HFFc6 (cell line): ENCODE data around the gene TRMT44. TPM values are rescaled to one million over a fixed set of nuclear protein-coding genes. Genes with fewer than 3 reads are reported as not detected.
A peak's percentile ranks its signal among the peaks of the same experiment; 100 is the strongest.

Source experiments
- DNase-seq: peaks from one replicate; pipeline ENCODE4 v3.0.0-alpha.2; 2018
- H3K27ac Mint-ChIP-seq: 2 replicates; pipeline ENCODE4 v1.8.0; 2020; ENCODE audit warnings: mild to moderate bottlenecking, mixed read lengths
- H3K27me3 Mint-ChIP-seq: 2 replicates; pipeline ENCODE4 v1.8.0; 2021; ENCODE audit warnings: mild to moderate bottlenecking, moderate library complexity, mixed read lengths; ENCODE audit not compliant: insufficient read depth
- H3K36me3 Mint-ChIP-seq: 2 replicates; pipeline ENCODE4 v1.8.0; 2021; ENCODE audit warnings: low read depth, mixed read lengths
- H3K4me1 Mint-ChIP-seq: 2 replicates; pipeline ENCODE4 v1.8.0; 2020; ENCODE audit warnings: low read depth, mixed read lengths
- H3K4me3 Mint-ChIP-seq: 2 replicates; pipeline ENCODE4 v1.8.0; 2020; ENCODE audit warnings: mild to moderate bottlenecking, moderate library complexity, mixed read lengths
- H3K9me3 Mint-ChIP-seq: 2 replicates; pipeline ENCODE4 v1.8.0; 2020; ENCODE audit warnings: mild to moderate bottlenecking, mixed read lengths
- CTCF ChIP-seq: fragments of 200-600 bp; sonication (generic); IDR thresholded peaks from 2 replicates; pipeline ENCODE4 v1.5.0; 2021; ENCODE audit warnings: antibody characterized with exemption, mild to moderate bottlenecking
- long read RNA-seq: library from polyadenylated mRNA; unstranded; transcript quantifications from one replicate; pipeline ENCODE4 v2.0.0, GENCODE V29; 2019
- total RNA-seq, 6 experiments: library from RNA; stranded (reverse); fragmentation: NEBNext Ultra II Directional; extraction: Animal tissue kit (Norgen Biotek cat#: 25700); gene quantifications; 2 replicates in 1 of 6; 3 replicates in 5 of 6; pipeline ENCODE4 v1.2.3, GENCODE V29; 2021

Gene TRMT44
- 10 to 100 TPM in 3 of 6 experiments, 1 to 10 TPM in 3; 8.8 to 10.7 (median 10.0) TPM for total RNA-seq
- long read RNA-seq, partial matches to known transcripts, result 1 of 4 reads
- long read RNA-seq, other reads (novel, unspliced or antisense), result 3 of 4 reads

GRCh38 chr4:8440492-8441311 is at the start of gene TRMT44, which contains the start of gene ACOX3:
TSS of gene TRMT44 (plus strand) at chr4:8440777. CDS start at chr4:8440823, 46 bp downstream.
TSS of gene ACOX3 (minus strand) at chr4:8440723. CDS start at chr4:8416521, 24,202 bp downstream.
- H3K27me3 Mint-ChIP-seq, result no peaks in the 10 kb centered on the region
- peak within 1 kb of the TSS; percentile 99 for H3K27ac Mint-ChIP-seq

GRCh38 chr4:8391071-8391470 is 49.5 kb upstream of the TRMT44 start:
- Mint-ChIP-seq H3K9me3 (no peaks in the 10 kb centered on the region), H3K4me3 (no peak overlapping the region), H3K27me3 (no peaks in the 10 kb centered on the region), H3K4me1 (peaks cover 36% of the 10 kb centered on the region), H3K36me3 (peaks cover 12% of the 10 kb centered on the region; the same call in 1 of the 2 replicates), H3K27ac (no peak overlapping the region)
- no peak for DNase-seq
- TF ChIP-seq CTCF, result no peak

More at GRCh38 chr4:8440492-8441311, at the start of gene TRMT44, which contains the start of gene ACOX3:
- TF ChIP-seq CTCF, result no peak
- Mint-ChIP-seq H3K4me3 (peak within 1 kb of the TSS; percentile 98), H3K36me3 (peaks cover 9% of the 10 kb centered on the region), H3K9me3 (peaks cover 5% of the 10 kb centered on the region; the same call in 1 of the 2 replicates), H3K4me1 (peaks cover 62% of the 10 kb centered on the region)
- DNase-seq, result peak; percentile 83

GRCh38 chr4:8391972-8392371 is 48.6 kb upstream of the TRMT44 start:
- Mint-ChIP-seq H3K9me3 (no peaks in the 10 kb centered on the region), H3K27me3 (no peaks in the 10 kb centered on the region), H3K27ac (0 out of 2 replicates have a peak overlapping the region, but pooled peaks have one; percentile 89), H3K4me3 (no peak overlapping the region; the same call in 1 of the 2 replicates), H3K4me1 (peaks cover 36% of the 10 kb centered on the region), H3K36me3 (peaks cover 12% of the 10 kb centered on the region; the same call in 1 of the 2 replicates)
- peak; percentile 55 for DNase-seq
- no peak for TF ChIP-seq CTCF

- no peaks in the 10 kb centered on the region; the same call in 1 of the 2 replicates for H3K27me3 Mint-ChIP-seq
- H3K4me3 Mint-ChIP-seq, result 0 out of 2 replicates have a peak overlapping the region, but pooled peaks have one; percentile 20
- no peaks in the 10 kb centered on the region for H3K9me3 Mint-ChIP-seq
- H3K4me1 Mint-ChIP-seq, result peaks cover 36% of the 10 kb centered on the region
- H3K27ac Mint-ChIP-seq, result peak overlapping the region; percentile 89
- peaks cover 12% of the 10 kb centered on the region; the same call in 1 of the 2 replicates for H3K36me3 Mint-ChIP-seq
- TF ChIP-seq CTCF, result no peak
- no peak for DNase-seq
Measured at GRCh38 chr4:8392591-8393190, 47.9 kb upstream of the TRMT44 start.

GRCh38 chr4:8393593-8394038 is 47.0 kb upstream of the TRMT44 start:
- Mint-ChIP-seq H3K4me1 (peaks cover 36% of the 10 kb centered on the region), H3K4me3 (peak overlapping the region; percentile 73), H3K27me3 (no peaks in the 10 kb centered on the region; the same call in 1 of the 2 replicates), H3K9me3 (no peaks in the 10 kb centered on the region), H3K36me3 (peaks cover 18% of the 10 kb centered on the region), H3K27ac (peak overlapping the region; percentile 89)
- peak; percentile 40; the same call in 1 of the 2 replicates for TF ChIP-seq CTCF
- DNase-seq, result peak; percentile 99
